ENCODE results near the gene RNF145.

GRCh38 chr5:159157552-159157951 lies 51.8 kb downstream of the RNF145 start:
- TF ChIP-seq POLR2AphosphoS5 (IDR thresholded peaks at IDR 0.05; ENCODE audit: borderline replicate concordance, low read depth, low read length) (no peak), EZH2 (IDR thresholded peaks at IDR 0.05) (no peak)

Measured in SK-N-MC (cell line).